A549 (cell line): ENCODE data around the gene DPM1. TPM values are rescaled to one million over a fixed set of nuclear protein-coding genes. Genes with fewer than 3 reads are reported as not detected.
A peak's percentile ranks its signal among the peaks of the same experiment; 100 is the strongest.

Experiments
- ATAC-seq, 2 experiments: fragments of 200-7000 bp in 1 of 2; fragments of >200 bp in 1 of 2; cut with Nextera tagmentation in 1 of 2; cut with Tn5 transposase in 1 of 2; 3 replicates each; pipeline versions ENCODE4 v1.8.0 to v1.9.1; 2018 to 2020; ENCODE audit warnings: mild to moderate bottlenecking in 1 of 2, moderate library complexity in 1 of 2
- CTCF ChIA-PET: fragments of 300-600 bp; sonication (Branson Sonifier 250); formaldehyde crosslinking; extraction: SDS; loops from one replicate; lab custom pipeline; 2021; ENCODE audit warnings: antibody characterized with exemption, inconsistent platforms; lab: Yijun Ruan, JAX
- POLR2A ChIA-PET: fragments of 350-600 bp; formaldehyde crosslinking; extraction: SDS; loops from one replicate; lab custom pipeline; 2021; ENCODE audit warnings: antibody characterized with exemption, inconsistent platforms; lab: Yijun Ruan, JAX
- DNase-seq, 2 experiments: peaks; one replicate each; pipeline versions ENCODE4 v3.0.0 to v3.0.0-alpha.2; 2011 to 2016; ENCODE audit warnings: low read depth in 1 of 2, low spot score in 1 of 2
- FAIRE-seq: peaks from 2 replicates; lab custom pipeline; 2011; peaks lifted over from hg19 to GRCh38; lab: Jason Lieb, UNC
- H3K27ac ChIP-seq, 2 experiments: fragments of >200 bp; sonication (Bioruptor Twin); formaldehyde crosslinking; 3 replicates each; pipeline ENCODE4 v1.5.1; 2016 to 2017
- H3K4me1 ChIP-seq: fragments of >200 bp; sonication (Bioruptor Twin); formaldehyde crosslinking; 3 replicates; pipeline ENCODE4 v1.6.1; 2016
- H3K4me2 ChIP-seq: fragments of >200 bp; sonication (Bioruptor Twin); formaldehyde crosslinking; 3 replicates; pipeline ENCODE4 v1.6.1; 2016
- H3K4me3 ChIP-seq: fragments of >200 bp; sonication (Bioruptor Twin); formaldehyde crosslinking; 3 replicates; pipeline ENCODE4 v1.5.1; 2016
- H3K9me3 ChIP-seq: fragments of >200 bp; sonication (Bioruptor Twin); formaldehyde crosslinking; 3 replicates; pipeline ENCODE4 v1.6.1; 2016
- BHLHE40 ChIP-seq: IDR thresholded peaks from 2 replicates; pipeline ENCODE4 v1.6.1; 2012; ENCODE audit warnings: low read depth, low read length, inconsistent platforms
- CBX2 ChIP-seq: fragments of 200-600 bp; sonication (generic); IDR thresholded peaks from 2 replicates; pipeline ENCODE4 v1.6.1; 2016; ENCODE audit warnings: low read depth, mild to moderate bottlenecking, borderline replicate concordance
- FOXS1 ChIP-seq: fragments of 250-450 bp; sonication (Bioruptor Pico); IDR thresholded peaks from 2 replicates; pipeline ENCODE4 v1.5.0; 2020; ENCODE audit warnings: mild to moderate bottlenecking, moderate library complexity
- GATA3 ChIP-seq: IDR thresholded peaks from 2 replicates; pipeline ENCODE4 v1.6.1; 2012; ENCODE audit warnings: borderline replicate concordance
- HOXB5 ChIP-seq: fragments of 250-450 bp; sonication (Bioruptor Pico); IDR thresholded peaks from 2 replicates; pipeline ENCODE4 v1.5.0; 2020; ENCODE audit warnings: mild to moderate bottlenecking, moderate library complexity
- JUN ChIP-seq, 2 experiments: fragments of >200 bp; sonication (Bioruptor Twin); formaldehyde crosslinking; IDR thresholded peaks; 2 replicates in 1 of 2; 3 replicates in 1 of 2; pipeline ENCODE4 v1.6.1; 2016 to 2017
- KDM5A ChIP-seq: fragments of 200-600 bp; sonication (generic); IDR thresholded peaks from 2 replicates; pipeline ENCODE4 v1.6.1; 2016; ENCODE audit warnings: antibody characterized with exemption, mild to moderate bottlenecking
- MAFK ChIP-seq: fragments of 450-650 bp; IDR thresholded peaks from 2 replicates; pipeline ENCODE4 v1.6.1; 2014; ENCODE audit not compliant: partially characterized antibody
- MYC ChIP-seq: IDR thresholded peaks from 2 replicates; pipeline ENCODE4 v1.6.1; 2012; ENCODE audit warnings: mild to moderate bottlenecking, inconsistent platforms, low read length, improper control_type of control experiment, borderline replicate concordance
- NFE2L2 ChIP-seq: fragments of 150-350 bp; conservative IDR thresholded peaks from 2 replicates; pipeline ENCODE4 v1.6.1; 2014; ENCODE audit warnings: low read length
- NPAS2 ChIP-seq: fragments of 250-450 bp; sonication (Bioruptor Pico); IDR thresholded peaks from 2 replicates; pipeline ENCODE4 v1.8.0; 2022; ENCODE audit warnings: mild to moderate bottlenecking, moderate library complexity, borderline replicate concordance
- PHF8 ChIP-seq: fragments of 200-600 bp; sonication (generic); IDR thresholded peaks from 2 replicates; pipeline ENCODE4 v1.6.1; 2016; ENCODE audit warnings: low read depth, mild to moderate bottlenecking, antibody characterized with exemption, moderate library complexity, borderline replicate concordance
- RCOR1 ChIP-seq: fragments of 150-350 bp; IDR thresholded peaks from 2 replicates; pipeline ENCODE4 v1.6.1; 2014; ENCODE audit warnings: antibody characterized with exemption, low read length, low read depth
- RNF2 ChIP-seq: fragments of 200-600 bp; sonication (generic); IDR thresholded peaks from 2 replicates; pipeline ENCODE4 v1.6.1; 2016; ENCODE audit warnings: low read depth, mild to moderate bottlenecking, antibody characterized with exemption, moderate library complexity, borderline replicate concordance
- ZFP36 ChIP-seq: fragments of 450-650 bp; IDR thresholded peaks from 2 replicates; pipeline ENCODE4 v1.6.1; 2014; ENCODE audit warnings: borderline replicate concordance; ENCODE audit not compliant: partially characterized antibody
- WGBS: methylation state at CpG from one replicate; pipeline ENCODE4 v1.1.6; 2017; ENCODE audit errors: missing lambda C conversion rate; 5-methylcytosine and 5-hydroxymethylcytosine counted together
- polyA plus RNA-seq, 4 experiments: library from polyadenylated mRNA; depleted of rRNA in 3 of 4; stranded (reverse); fragments of >200 nt; fragmentation: RNase III in 1 of 4; extraction: RNeasy Plus Mini Kit Qiagen cat#74134 plus additional on column Dnase treatment in 1 of 4; gene quantifications; 2 replicates in 3 of 4; 3 replicates in 1 of 4; pipeline ENCODE4 v1.2.3, GENCODE V29; 2011 to 2017
- TF ChIP-seq, protein P1 (sequence below): IDR thresholded peaks from 2 replicates; pipeline ENCODE4 v1.6.1; 2012; ENCODE audit warnings: low read depth, borderline replicate concordance
- TF ChIP-seq, protein P2 (sequence below): fragments of >200 bp; sonication (Bioruptor Twin); formaldehyde crosslinking; IDR thresholded peaks from 3 replicates; pipeline ENCODE4 v1.5.1; 2016
- TF ChIP-seq, protein P3 (sequence below): IDR thresholded peaks from 2 replicates; pipeline ENCODE4 v1.6.1; 2012
- TF ChIP-seq, protein P4 (sequence below): IDR thresholded peaks from 2 replicates; pipeline ENCODE4 v1.6.1; 2012

Gene DPM1
- polyA plus RNA-seq, 2 of the 4 experiments (the other 2 are of a cell fraction), result 104 to 106 TPM

DNA sequence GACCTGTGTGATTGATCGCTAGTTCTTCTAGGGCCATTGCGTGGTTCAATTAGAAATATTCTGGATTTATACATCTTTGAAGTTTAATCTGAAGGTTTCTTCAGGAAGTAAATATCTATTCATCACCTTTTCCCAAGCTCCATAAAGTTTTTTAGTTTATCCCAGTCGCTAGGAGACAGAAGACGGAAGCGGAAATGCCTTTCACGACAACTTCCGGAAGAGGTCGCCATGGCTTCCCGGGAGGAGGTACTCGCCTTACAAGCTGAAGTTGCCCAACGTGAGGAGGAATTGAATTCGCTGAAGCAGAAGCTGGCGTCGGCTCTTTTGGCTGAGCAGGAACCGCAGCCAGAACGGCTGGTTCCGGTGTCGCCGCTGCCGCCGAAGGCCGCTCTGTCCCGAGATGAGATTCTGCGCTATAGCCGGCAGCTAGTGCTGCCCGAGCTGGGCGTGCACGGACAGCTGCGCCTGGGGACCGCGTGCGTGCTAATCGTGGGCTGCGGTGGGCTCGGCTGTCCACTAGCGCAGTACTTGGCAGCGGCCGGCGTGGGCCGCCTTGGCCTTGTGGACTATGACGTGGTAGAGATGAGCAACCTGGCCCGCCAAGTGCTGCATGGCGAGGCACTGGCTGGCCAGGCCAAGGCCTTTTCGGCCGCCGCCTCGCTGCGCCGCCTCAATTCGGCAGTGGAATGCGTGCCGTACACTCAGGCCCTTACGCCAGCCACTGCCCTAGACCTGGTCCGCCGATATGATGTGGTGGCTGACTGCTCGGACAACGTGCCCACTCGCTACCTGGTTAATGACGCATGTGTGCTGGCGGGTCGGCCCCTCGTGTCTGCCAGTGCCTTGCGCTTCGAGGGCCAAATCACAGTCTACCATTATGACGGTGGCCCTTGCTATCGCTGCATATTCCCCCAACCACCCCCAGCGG, 547 bp upstream of the DPM1 start, which contains the start of gene MOCS3:
TSS of gene MOCS3 (plus strand) at position 204 of the 928 bp plus-strand sequence. CDS start at position 229, 25 bp downstream.
- Histone ChIP-seq H3K27ac (peak within 1 kb of the TSS; percentile 89 to 98), H3K4me3 (peak within 1 kb of the TSS; percentile 85), H3K9me3 (peaks cover 14% of the 10 kb centered on the region), H3K4me1 (peaks cover 17% of the 10 kb centered on the region), H3K4me2 (peak within 1 kb of the TSS; percentile 77)
- FAIRE-seq (no peak), DNase-seq (peak; percentile 81 to 95), ATAC-seq (peak; percentile 84 to 86)
- ChIA-PET POLR2A (interaction anchor here (0.7 to 2.1 kb wide), 14 partner anchors 9 to 342 kb away, joined by 3 to 34 read pairs (median 5); partner anchors contain the start of genes ADNP and BCAS4), CTCF (interaction anchor here (0.5 to 2.7 kb wide), 9 partner anchors 9 to 348 kb away, joined by 3 to 10 read pairs (median 3); partner anchors contain the start of genes ADNP and BCAS4)
- 0 out of 2 replicates have a peak, but pooled peaks have one; percentile 50 for TF ChIP-seq GATA3
- TF ChIP-seq, protein P1, sequence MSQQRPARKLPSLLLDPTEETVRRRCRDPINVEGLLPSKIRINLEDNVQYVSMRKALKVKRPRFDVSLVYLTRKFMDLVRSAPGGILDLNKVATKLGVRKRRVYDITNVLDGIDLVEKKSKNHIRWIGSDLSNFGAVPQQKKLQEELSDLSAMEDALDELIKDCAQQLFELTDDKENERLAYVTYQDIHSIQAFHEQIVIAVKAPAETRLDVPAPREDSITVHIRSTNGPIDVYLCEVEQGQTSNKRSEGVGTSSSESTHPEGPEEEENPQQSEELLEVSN, result peak; percentile 39; the same call in 1 of the 2 replicates
- peak; percentile 78; the same call in 1 of the 2 replicates for TF ChIP-seq PHF8
- peak; percentile 84 for TF ChIP-seq KDM5A
- TF ChIP-seq FOXS1 (CRISPR knock-in tag), result no peak
- TF ChIP-seq, protein P2, sequence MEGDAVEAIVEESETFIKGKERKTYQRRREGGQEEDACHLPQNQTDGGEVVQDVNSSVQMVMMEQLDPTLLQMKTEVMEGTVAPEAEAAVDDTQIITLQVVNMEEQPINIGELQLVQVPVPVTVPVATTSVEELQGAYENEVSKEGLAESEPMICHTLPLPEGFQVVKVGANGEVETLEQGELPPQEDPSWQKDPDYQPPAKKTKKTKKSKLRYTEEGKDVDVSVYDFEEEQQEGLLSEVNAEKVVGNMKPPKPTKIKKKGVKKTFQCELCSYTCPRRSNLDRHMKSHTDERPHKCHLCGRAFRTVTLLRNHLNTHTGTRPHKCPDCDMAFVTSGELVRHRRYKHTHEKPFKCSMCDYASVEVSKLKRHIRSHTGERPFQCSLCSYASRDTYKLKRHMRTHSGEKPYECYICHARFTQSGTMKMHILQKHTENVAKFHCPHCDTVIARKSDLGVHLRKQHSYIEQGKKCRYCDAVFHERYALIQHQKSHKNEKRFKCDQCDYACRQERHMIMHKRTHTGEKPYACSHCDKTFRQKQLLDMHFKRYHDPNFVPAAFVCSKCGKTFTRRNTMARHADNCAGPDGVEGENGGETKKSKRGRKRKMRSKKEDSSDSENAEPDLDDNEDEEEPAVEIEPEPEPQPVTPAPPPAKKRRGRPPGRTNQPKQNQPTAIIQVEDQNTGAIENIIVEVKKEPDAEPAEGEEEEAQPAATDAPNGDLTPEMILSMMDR, result no peak
- no peak for TF ChIP-seq HOXB5 (CRISPR knock-in tag)
- no peak for TF ChIP-seq NPAS2
- TF ChIP-seq NFE2L2, result 0 out of 2 replicates have a peak, but pooled peaks have one; percentile 4
- TF ChIP-seq JUN (IDR thresholded peaks at IDR 0.05), result peak; percentile 41 to 65; a peak in 2 of 5 replicates
- peak; percentile 87 for TF ChIP-seq MYC
- TF ChIP-seq, protein P3, sequence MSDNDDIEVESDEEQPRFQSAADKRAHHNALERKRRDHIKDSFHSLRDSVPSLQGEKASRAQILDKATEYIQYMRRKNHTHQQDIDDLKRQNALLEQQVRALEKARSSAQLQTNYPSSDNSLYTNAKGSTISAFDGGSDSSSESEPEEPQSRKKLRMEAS, result peak; percentile 85
- TF ChIP-seq BHLHE40, result peak; percentile 74; the same call in 1 of the 2 replicates
- TF ChIP-seq ZFP36, result no peak
- WGBS, result 20% methylated on average over 36 of the region's 67 CpGs

DNA sequence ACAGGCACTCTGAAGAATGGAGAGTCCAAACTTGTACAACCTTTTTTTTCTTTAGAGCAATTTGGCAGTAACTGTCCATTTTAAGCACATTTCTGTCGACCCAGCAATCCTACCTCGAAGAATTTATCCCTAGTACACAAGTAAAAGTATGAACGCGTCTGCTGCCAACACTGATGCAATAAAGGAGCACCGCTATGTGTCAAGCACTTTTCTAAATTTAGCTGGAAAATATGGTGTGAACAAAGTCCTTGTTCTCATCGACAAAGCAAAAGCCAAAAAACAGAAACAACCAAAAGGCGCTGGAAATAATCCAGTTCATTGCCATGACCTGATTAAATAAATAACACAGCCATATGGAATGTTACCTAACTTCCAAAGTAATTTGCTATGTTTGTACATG, 1.1 kb downstream of the DPM1 start:
- ChIA-PET POLR2A (interaction anchor here (1.5 to 2.1 kb wide), 4 partner anchors 10 to 163 kb away, joined by 6 to 34 read pairs (median 8); partner anchors contain the start of genes ADNP and BCAS4), CTCF (interaction anchor here (0.9 to 2.7 kb wide), 5 partner anchors 26 to 163 kb away, joined by 3 to 10 read pairs (median 9); partner anchors contain the start of genes ADNP and BCAS4)
- peak overlapping the region; percentile 85 for H3K4me3 ChIP-seq
- ATAC-seq, result no peak
- peak overlapping the region; percentile 89 to 98; a peak in 3 of 6 replicates for H3K27ac ChIP-seq
- WGBS, result 4% methylated on average over 7 of the region's 7 CpGs
- H3K4me2 ChIP-seq, result peak overlapping the region; percentile 77
- no peak for FAIRE-seq
- H3K9me3 ChIP-seq, result peaks cover 11% of the 10 kb centered on the region
- peaks cover 17% of the 10 kb centered on the region for H3K4me1 ChIP-seq
- TF ChIP-seq, protein P4, sequence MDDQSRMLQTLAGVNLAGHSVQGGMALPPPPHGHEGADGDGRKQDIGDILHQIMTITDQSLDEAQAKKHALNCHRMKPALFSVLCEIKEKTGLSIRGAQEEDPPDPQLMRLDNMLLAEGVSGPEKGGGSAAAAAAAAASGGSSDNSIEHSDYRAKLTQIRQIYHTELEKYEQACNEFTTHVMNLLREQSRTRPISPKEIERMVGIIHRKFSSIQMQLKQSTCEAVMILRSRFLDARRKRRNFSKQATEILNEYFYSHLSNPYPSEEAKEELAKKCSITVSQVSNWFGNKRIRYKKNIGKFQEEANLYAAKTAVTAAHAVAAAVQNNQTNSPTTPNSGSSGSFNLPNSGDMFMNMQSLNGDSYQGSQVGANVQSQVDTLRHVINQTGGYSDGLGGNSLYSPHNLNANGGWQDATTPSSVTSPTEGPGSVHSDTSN, result no peak
- peak; percentile 34 for TF ChIP-seq MAFK
- DNase-seq, result peak in 1 of 2 experiments; percentile 12

DNA sequence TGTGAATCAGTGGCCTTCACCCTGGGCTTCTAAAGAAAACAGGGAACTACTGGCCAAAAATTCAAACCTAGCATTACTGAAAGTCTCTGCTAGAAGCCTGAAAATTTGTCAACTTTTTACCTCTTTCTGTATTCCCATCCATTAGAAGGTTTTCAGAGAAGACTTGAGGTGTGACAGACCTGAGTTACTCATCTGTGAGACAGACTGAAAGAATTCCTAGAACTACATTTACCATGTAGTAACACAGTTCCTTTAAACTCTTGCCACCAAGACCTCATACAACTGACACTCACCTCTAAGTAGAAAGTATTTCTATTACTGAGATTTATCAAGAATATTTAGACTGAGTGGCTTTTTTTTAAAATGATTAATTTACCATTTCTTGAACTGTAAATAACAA, 4.5 kb downstream of the DPM1 start:
- CTCF ChIA-PET, result no interaction called here
- Histone ChIP-seq H3K4me1 (peaks cover 12% of the 10 kb centered on the region), H3K4me2 (no peak overlapping the region)
- TF ChIP-seq CBX2 (no peak), NFE2L2 (no peak), RCOR1 (no peak), RNF2 (no peak)
- TF ChIP-seq, all 56 proteins: peak for 0
- ATAC-seq (no peak), DNase-seq (no peak), FAIRE-seq (no peak)
- no peak overlapping the region for H3K4me3 ChIP-seq
- no peak overlapping the region for H3K27ac ChIP-seq
- POLR2A ChIA-PET, result no interaction called here
- H3K9me3 ChIP-seq, result no peaks in the 10 kb centered on the region
